HL-60 (cell line): Measurements from ENCODE around the gene FREM1.

Source experiments
- DNase-seq, 2 experiments: peaks; one replicate each; pipeline ENCODE4 v3.0.0-alpha.2; 2010 to 2020; ENCODE audit warnings: low read depth in 1 of 2, low spot score in 1 of 2
- H3K27ac ChIP-seq: fragments of 250-450 bp; sonication (Bioruptor Pico); replicated peaks from 2 replicates; pipeline ENCODE4 v1.5.1; 2020; ENCODE audit warnings: mild to moderate bottlenecking, moderate library complexity
- H3K27me3 ChIP-seq: fragments of 250-450 bp; sonication (Bioruptor Pico); 2 replicates; pipeline ENCODE4 v1.5.1; 2021; ENCODE audit warnings: mild to moderate bottlenecking, moderate library complexity; ENCODE audit not compliant: insufficient read depth, poor library complexity, severe bottlenecking
- H3K4me3 ChIP-seq: replicated peaks from 2 replicates; pipeline ENCODE4 v1.5.1; 2011; ENCODE audit warnings: mild to moderate bottlenecking, control low read depth, low read length; ENCODE audit not compliant: insufficient read depth
- GABPA ChIP-seq: IDR thresholded peaks from 2 replicates; pipeline ENCODE4 v1.6.1; 2012; ENCODE audit warnings: low read depth
- POLR2AphosphoS5 ChIP-seq: IDR thresholded peaks from 2 replicates; pipeline ENCODE4 v1.6.1; 2012; ENCODE audit warnings: low read depth
- SPI1 ChIP-seq: IDR thresholded peaks from 2 replicates; pipeline ENCODE4 v1.6.1; 2012; ENCODE audit warnings: low read depth, mild to moderate bottlenecking, borderline replicate concordance
- TF ChIP-seq, protein P1 (sequence below): IDR thresholded peaks from 2 replicates; pipeline ENCODE4 v1.6.1; 2012; ENCODE audit warnings: low read depth; ENCODE audit not compliant: insufficient replicate concordance
- TF ChIP-seq, protein P2 (sequence below): IDR thresholded peaks from one replicate; pipeline ENCODE4 v1.5.1; 2011; ENCODE audit warnings: low read length, control low read depth, inconsistent platforms; ENCODE audit not compliant: insufficient read depth

FREM1 gene

DNA sequence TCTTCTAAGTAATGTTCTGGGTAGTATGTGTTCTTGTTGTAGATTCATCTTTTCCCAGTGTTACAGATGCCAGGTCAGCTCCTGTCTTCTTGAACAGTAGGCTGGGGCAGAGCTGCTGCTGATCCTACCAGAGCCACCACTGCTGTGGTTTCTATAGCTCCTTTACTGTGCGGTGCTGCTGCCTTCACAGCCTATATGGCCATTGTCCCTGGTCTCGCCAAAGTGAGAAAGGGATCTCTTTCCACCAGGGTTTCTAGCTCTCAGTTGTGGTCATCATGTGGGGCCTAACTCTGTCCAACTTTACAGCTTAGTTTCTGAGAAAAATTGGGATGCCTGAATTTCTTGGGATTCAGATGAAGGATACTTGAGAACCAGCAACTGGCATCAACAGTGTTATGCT, 116.8 kb downstream of the FREM1 start:
- TF ChIP-seq, protein P1, sequence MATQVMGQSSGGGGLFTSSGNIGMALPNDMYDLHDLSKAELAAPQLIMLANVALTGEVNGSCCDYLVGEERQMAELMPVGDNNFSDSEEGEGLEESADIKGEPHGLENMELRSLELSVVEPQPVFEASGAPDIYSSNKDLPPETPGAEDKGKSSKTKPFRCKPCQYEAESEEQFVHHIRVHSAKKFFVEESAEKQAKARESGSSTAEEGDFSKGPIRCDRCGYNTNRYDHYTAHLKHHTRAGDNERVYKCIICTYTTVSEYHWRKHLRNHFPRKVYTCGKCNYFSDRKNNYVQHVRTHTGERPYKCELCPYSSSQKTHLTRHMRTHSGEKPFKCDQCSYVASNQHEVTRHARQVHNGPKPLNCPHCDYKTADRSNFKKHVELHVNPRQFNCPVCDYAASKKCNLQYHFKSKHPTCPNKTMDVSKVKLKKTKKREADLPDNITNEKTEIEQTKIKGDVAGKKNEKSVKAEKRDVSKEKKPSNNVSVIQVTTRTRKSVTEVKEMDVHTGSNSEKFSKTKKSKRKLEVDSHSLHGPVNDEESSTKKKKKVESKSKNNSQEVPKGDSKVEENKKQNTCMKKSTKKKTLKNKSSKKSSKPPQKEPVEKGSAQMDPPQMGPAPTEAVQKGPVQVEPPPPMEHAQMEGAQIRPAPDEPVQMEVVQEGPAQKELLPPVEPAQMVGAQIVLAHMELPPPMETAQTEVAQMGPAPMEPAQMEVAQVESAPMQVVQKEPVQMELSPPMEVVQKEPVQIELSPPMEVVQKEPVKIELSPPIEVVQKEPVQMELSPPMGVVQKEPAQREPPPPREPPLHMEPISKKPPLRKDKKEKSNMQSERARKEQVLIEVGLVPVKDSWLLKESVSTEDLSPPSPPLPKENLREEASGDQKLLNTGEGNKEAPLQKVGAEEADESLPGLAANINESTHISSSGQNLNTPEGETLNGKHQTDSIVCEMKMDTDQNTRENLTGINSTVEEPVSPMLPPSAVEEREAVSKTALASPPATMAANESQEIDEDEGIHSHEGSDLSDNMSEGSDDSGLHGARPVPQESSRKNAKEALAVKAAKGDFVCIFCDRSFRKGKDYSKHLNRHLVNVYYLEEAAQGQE, result no peak
- no peak for TF ChIP-seq POLR2AphosphoS5
- no peak for TF ChIP-seq GABPA
- no peak for TF ChIP-seq SPI1
- TF ChIP-seq, protein P2, sequence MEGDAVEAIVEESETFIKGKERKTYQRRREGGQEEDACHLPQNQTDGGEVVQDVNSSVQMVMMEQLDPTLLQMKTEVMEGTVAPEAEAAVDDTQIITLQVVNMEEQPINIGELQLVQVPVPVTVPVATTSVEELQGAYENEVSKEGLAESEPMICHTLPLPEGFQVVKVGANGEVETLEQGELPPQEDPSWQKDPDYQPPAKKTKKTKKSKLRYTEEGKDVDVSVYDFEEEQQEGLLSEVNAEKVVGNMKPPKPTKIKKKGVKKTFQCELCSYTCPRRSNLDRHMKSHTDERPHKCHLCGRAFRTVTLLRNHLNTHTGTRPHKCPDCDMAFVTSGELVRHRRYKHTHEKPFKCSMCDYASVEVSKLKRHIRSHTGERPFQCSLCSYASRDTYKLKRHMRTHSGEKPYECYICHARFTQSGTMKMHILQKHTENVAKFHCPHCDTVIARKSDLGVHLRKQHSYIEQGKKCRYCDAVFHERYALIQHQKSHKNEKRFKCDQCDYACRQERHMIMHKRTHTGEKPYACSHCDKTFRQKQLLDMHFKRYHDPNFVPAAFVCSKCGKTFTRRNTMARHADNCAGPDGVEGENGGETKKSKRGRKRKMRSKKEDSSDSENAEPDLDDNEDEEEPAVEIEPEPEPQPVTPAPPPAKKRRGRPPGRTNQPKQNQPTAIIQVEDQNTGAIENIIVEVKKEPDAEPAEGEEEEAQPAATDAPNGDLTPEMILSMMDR, result no peak
- Histone ChIP-seq H3K27ac (no peak overlapping the region), H3K4me3 (no peak overlapping the region), H3K27me3 (no peaks in the 10 kb centered on the region)
- DNase-seq, result no peak

GRCh38 chr9:14790628-14791027, 119.6 kb downstream of the FREM1 start:
- TF ChIP-seq GABPA (no peak), SPI1 (no peak), POLR2AphosphoS5 (no peak)
- TF ChIP-seq, protein P1, result no peak
- TF ChIP-seq, protein P2, result no peak
- H3K4me3 ChIP-seq, result no peak overlapping the region

GRCh38 chr9:14788846-14789245, 121.4 kb downstream of the FREM1 start:
- Histone ChIP-seq H3K27ac (no peak overlapping the region), H3K27me3 (no peaks in the 10 kb centered on the region), H3K4me3 (no peak overlapping the region)
- TF ChIP-seq GABPA, result no peak
- no peak for TF ChIP-seq POLR2AphosphoS5
- TF ChIP-seq, protein P2, result no peak
- TF ChIP-seq, protein P1, result no peak
- no peak for DNase-seq

More at GRCh38 chr9:14790628-14791027, 119.6 kb downstream of the FREM1 start:
- no peak overlapping the region for H3K27ac ChIP-seq
- DNase-seq, result no peak
- H3K27me3 ChIP-seq, result no peaks in the 10 kb centered on the region
